K562 (cell line): ENCODE measurements around the gene HARS2. TPM values are rescaled to one million over a fixed set of nuclear protein-coding genes. Genes with fewer than 3 reads are reported as not detected.

Experiments used
- BACH1 ChIP-seq: fragments of 200-800 bp; sonication (Bioruptor generic); IDR thresholded peaks from 2 replicates; pipeline ENCODE4 v1.6.1; 2016; ENCODE audit warnings: missing genetic modification characterization, missing compliant biosample characterization
- MYC ChIP-seq, 2 experiments: fragments of 250-450 bp in 1 of 2; sonication (Bioruptor Pico) in 1 of 2; IDR thresholded peaks; 2 replicates each; pipeline versions ENCODE4 v1.5.1 to v1.6.1; 2012 to 2021; ENCODE audit warnings: low read depth in 2 of 2, borderline replicate concordance in 1 of 2, improper control_type of control experiment in 1 of 2, low read length in 1 of 2, mild to moderate bottlenecking in 1 of 2, moderate library complexity in 1 of 2
- REST ChIP-seq, 2 experiments: fragments of 450-650 bp; formaldehyde crosslinking in 1 of 2; IDR thresholded peaks; 2 replicates each; pipeline versions ENCODE4 v1.4.0 to v1.6.1; 2014 to 2020; ENCODE audit warnings: mild to moderate bottlenecking in 2 of 2, borderline replicate concordance in 1 of 2, low read depth in 1 of 2
- ZNF12 ChIP-seq: sonication (generic); formaldehyde crosslinking; IDR thresholded peaks from 2 replicates; pipeline ENCODE4 v1.4.0; 2020; ENCODE audit warnings: mild to moderate bottlenecking, missing genetic modification reagents
- polyA plus RNA-seq, 8 experiments: library from polyadenylated mRNA; depleted of rRNA in 4 of 8; stranded (reverse) in 5 of 8; unstranded in 3 of 8; fragments of >200 nt; fragmentation: Nextera tagmentation in 2 of 8; fragmentation: Illumina TruSeq in 1 of 8; extraction: Ambion mirVana in 2 of 8; extraction: Trizol in 1 of 8; gene quantifications; 2 replicates each; pipeline versions ENCODE4 v1.2.1 to v1.2.3, GENCODE V29; 2011 to 2014; ENCODE audit warnings: inconsistent platforms in 1 of 8, missing spikeins in 1 of 8
- total RNA-seq, 7 experiments: library from RNA; depleted of rRNA in 6 of 7; stranded (reverse); fragments of >200 nt in 6 of 7; fragmentation: Illumina TruSeq in 2 of 7; extraction: Trizol in 2 of 7; gene quantifications; 2 replicates each; pipeline versions ENCODE4 v1.2.1 to v1.2.3, GENCODE V29; 2011 to 2021; ENCODE audit warnings: low replicate concordance in 1 of 7
- TF ChIP-seq, protein P1 (sequence below): fragments of 250-450 bp; sonication (Bioruptor Pico); IDR thresholded peaks from 2 replicates; pipeline ENCODE4 v1.5.0; 2021
- TF ChIP-seq, protein P2 (sequence below): sonication (generic); formaldehyde crosslinking; IDR thresholded peaks from 2 replicates; pipeline ENCODE4 v1.9.0; 2022; ENCODE audit warnings: mild to moderate bottlenecking, missing genetic modification reagents
- TF ChIP-seq, protein P3 (sequence below), 2 experiments: fragments of 450-650 bp; IDR thresholded peaks; 2 replicates each; pipeline ENCODE4 v1.6.1; 2016

The HARS2 gene
- total and polyA plus RNA-seq, 9 of the 15 experiments (the other 6 are each of a cell fraction or from before 2014, with no cell fraction given) = 8.5 to 41.6 (median 27.1) TPM

DNA sequence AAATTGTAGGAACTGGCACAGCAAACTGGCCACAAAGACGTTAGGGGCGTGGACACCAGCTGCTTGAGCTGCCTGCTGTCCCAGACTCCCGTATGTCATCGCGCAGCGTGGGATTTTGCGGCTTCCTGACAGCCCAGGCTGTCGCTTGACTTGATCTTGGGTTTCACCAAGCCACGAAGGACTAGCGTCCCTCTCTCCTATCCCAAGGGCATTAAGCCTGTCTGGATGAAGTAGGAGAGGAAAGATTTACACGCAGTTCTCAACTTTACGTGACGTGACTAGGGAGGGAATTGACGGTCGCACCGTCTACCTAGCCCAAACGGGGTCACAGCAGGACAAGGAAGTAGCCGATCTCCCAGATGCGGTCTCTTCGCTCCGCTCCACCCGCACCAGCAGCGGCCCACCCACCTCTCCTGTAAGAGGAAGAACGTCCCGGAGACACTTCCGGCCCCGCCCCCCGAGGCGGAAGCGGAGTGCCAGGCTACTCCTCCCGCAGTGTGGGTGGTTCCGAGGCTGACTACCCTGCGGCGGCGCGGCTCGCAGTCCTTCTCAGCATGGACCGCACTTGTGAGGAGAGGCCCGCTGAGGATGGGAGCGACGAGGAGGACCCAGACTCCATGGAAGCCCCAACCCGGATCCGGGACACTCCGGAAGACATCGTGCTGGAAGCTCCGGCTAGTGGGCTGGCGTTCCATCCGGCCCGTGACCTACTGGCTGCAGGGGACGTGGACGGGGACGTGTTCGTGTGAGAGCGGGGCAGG, 26.7 kb upstream of the HARS2 start, which contains the start of gene WDR55 (continued):
- TF ChIP-seq REST (IDR thresholded peaks at IDR 0.05; ENCODE audit: borderline replicate concordance) (no peak), REST (CRISPR knock-in tag; IDR thresholded peaks at IDR 0.05; ENCODE audit: low read depth) (no peak), MYC (IDR thresholded peaks at IDR 0.05; ENCODE audit: low read depth, low read length) (peak; percentile 49), MYC (CRISPR knock-in tag; IDR thresholded peaks at IDR 0.05; ENCODE audit: borderline replicate concordance, low read depth) (peak; percentile 25; the same call in 1 of the 2 replicates), BACH1 (no peak; the same call in 1 of the 2 replicates), ZNF12 (CRISPR knock-in tag) (peak; percentile 100)
- TF ChIP-seq, protein P1, sequence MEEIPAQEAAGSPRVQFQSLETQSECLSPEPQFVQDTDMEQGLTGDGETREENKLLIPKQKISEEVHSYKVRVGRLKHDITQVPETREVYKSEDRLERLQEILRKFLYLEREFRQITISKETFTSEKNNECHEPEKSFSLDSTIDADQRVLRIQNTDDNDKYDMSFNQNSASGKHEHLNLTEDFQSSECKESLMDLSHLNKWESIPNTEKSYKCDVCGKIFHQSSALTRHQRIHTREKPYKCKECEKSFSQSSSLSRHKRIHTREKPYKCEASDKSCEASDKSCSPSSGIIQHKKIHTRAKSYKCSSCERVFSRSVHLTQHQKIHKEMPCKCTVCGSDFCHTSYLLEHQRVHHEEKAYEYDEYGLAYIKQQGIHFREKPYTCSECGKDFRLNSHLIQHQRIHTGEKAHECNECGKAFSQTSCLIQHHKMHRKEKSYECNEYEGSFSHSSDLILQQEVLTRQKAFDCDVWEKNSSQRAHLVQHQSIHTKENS (CRISPR knock-in tag) = no peak
- TF ChIP-seq, protein P2, sequence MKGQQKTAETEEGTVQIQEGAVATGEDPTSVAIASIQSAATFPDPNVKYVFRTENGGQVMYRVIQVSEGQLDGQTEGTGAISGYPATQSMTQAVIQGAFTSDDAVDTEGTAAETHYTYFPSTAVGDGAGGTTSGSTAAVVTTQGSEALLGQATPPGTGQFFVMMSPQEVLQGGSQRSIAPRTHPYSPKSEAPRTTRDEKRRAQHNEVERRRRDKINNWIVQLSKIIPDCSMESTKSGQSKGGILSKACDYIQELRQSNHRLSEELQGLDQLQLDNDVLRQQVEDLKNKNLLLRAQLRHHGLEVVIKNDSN (CRISPR knock-in tag) = peak; percentile 42; the same call in 1 of the 2 replicates
- TF ChIP-seq, protein P3, sequence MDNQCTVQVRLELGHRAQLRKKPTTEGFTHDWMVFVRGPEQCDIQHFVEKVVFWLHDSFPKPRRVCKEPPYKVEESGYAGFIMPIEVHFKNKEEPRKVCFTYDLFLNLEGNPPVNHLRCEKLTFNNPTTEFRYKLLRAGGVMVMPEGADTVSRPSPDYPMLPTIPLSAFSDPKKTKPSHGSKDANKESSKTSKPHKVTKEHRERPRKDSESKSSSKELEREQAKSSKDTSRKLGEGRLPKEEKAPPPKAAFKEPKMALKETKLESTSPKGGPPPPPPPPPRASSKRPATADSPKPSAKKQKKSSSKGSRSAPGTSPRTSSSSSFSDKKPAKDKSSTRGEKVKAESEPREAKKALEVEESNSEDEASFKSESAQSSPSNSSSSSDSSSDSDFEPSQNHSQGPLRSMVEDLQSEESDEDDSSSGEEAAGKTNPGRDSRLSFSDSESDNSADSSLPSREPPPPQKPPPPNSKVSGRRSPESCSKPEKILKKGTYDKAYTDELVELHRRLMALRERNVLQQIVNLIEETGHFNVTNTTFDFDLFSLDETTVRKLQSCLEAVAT (IDR thresholded peaks at IDR 0.05) = no peak
